T-helper 2 cell (primary cell): Measurements from ENCODE around the gene MGAT5B.
A peak's percentile ranks its signal among the peaks of the same experiment; 100 is the strongest.

Source experiments
- DNase-seq, 5 experiments: peaks; one replicate each; pipeline versions ENCODE4 v3.0.0 to v3.0.0-alpha.2; 2012 to 2022

MGAT5B gene

DNA sequence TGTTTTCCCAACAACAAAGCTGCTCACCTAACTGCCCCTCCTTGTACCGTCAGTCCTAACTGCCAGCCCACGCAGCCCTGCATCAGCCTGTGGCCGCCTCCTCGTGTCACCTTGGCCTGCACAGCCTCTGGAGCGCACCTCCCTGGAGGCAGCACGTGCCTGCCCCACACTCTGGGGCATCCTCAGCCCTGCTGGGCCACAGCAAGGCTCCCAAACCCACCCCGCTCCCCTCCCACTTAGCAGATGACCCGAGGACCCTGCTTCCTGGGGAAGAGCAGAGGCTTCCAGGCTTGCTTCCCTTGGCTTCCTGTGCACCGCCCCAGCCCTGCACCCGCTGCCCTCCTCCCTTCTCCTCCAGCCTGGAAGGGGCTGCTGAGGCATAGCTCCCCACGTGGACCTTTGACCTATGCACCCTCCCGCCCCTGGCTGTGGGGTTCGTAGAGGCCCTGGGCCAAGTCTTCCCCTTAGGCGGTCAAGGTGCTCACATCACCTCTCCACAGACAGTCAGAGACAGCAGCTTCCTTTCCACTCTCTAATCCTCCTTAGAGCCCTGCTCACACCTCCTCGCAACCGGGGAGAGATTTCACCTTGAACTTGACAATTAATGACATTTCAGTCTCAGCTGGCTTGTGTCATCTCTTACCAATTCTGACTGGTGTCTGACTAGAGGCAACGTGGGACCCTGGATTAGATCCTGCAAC is 115.0 kb downstream of the MGAT5B start:
- no peak for DNase-seq

DNA sequence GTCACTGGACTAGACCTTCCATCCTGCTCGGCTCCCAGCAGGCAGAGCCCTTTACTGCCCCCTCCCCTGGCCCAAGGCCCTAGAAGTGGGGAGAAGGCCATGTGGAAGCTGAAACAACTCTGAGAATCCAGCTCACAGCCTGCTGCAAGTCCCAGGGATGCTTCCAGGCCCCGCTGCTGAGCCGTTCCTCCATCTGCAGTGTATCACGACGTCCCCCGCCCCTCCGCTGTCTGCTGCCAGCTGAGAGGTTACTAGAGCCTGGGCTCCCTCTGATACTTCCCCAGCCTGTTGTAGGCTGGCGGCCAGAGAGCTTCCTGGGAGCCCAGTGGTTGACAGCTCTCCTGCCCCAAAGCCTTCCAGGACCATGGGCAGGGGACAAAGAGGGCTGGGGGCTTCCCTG is 118.2 kb downstream of the MGAT5B start:
- no peak for DNase-seq

DNA sequence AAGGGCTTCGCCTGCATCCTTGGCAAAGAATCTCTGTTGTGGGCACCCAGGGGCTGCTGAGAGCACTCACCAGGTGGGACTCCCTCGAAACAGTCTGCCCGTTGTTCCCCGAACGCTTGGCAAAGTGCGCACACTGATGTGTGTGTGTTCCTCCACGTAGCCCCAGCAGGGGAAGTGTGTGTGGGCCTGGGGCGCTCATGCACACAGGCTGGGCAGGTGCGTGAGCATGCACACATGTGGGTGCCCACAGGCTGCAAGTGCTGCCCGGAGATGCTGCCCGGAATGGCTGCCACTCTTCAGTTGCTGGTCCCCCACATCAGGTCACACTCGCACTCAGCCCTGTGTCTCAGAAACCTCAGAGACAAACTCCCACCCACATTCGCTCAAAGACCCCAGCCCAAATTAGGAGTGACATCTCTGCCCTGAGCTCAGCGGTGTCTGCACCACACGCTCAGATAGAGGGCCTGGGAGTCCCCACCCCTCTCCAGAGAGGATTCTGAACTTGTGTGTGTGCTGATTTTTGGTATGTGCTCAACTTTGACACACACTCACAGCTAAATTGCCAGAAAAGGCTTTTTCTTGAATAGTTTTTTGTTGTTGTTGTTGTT is 119.4 kb downstream of the MGAT5B start:
- DNase-seq, result no peak

DNA sequence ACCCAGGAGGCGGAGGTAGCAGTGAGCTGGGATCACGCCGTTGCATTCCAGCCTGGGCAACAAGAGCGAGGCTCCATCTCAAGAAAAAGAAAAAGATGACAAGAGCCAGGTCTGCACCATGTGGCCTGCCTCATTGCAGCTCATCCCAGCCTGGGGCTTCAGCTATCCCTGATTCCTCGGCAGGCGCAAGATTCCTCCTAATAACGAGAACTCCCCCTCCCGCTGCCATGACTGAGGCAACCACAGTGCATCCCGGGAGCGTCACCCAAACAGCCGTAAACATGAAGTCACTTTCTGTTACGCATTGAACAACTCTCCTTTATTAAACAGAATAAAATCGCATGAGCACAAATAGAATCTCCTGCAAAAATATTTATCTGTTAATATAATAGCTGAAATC is 120.6 kb downstream of the MGAT5B start:
- DNase-seq, result no peak

DNA sequence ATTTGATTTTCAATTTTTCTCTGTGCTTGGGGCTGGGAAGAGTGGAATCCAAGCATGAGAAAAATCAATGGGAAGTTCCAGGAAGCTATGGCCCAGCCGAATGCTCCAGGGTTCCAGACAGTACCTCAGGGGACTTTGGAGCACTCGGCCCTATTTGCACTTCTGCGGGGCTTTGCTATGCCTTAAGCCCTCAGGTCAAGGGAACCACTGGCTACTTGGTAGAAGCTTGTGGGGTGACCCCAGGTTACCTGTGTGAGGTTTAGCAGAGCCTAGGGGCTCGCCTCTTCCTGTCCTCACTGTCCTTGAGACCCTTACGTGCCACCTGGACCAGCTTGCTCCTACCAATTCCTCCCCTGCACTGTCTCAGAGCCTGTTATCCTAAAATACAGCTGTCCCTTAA is 121.3 kb downstream of the MGAT5B start:
- DNase-seq, result no peak

DNA sequence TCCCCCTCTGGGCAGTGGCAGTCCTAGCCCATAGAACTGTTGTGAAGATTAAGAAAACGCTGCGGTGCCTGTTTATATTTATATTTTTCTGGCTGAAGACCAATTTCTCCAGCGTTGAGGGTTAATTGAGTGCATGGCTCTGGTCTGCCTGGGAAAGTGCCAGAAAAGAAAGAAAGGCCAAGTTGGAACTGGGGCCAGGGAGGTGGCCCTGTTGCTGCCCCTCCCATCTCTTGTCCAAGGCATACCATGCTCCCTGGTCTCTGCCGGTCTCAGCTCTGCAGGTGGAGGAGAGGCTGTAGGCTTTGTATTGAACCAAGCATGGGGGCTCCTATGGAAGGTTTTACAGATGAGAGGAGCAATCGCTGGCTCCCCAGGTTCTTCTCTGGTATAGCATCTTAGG is 124.7 kb downstream of the MGAT5B start:
- DNase-seq, result no peak

GRCh38 chr17:76993651-76994050 is 125.4 kb downstream of the MGAT5B start:
- DNase-seq, result peak in 1 of 5 experiments; percentile 55

- DNase-seq, result no peak
Measured at GRCh38 chr17:76994237-76994637, 126.0 kb downstream of the MGAT5B start.

- DNase-seq, result no peak
Measured at GRCh38 chr17:76995387-76996105, 127.3 kb downstream of the MGAT5B start.

DNA sequence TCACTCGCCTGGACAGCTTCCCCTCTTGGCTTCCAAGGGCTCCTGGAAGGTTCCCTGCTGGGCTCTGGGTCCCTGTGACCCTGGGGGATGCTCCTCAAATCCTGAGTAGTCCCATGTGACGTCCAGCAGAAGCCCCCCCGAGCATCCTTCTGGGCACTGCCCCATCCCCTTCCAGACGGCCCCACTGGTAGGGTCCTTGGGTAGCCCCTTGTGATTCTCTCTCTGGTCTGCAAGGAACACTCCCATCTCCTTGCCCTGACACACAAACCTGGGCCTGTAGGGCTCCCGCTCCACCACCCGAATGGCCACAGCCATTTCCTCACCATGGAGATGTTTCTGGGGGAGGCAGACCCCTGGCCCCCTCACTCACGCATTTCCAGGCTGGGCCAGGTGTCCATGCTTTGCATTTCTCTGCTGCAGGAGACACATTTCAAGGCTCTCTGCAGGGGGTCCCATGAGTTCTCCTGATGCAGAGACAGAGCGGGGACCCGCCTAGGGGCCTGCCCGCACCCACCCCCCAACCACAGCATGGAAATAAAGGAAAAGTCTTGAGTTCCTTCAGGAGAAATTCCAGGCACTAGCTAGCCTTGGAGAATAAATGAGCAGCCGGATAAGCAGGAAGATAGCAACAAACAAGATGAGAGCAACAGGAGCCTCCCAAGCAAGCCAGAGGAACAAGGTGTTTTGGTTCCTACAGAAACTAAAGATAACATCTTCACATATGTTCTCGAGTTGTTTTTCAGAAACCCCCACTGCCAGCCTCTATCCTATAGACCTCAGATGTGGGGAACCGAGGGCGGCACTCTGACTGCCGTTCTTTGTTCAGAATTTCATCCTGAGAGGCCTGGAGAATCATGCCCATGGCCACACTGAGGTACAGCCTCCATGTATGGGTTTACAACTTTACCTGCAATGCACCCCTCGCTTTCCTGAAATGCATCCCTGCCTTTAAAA is 128.8 kb downstream of the MGAT5B start:
- peak in 2 of 5 experiments; percentile 17 to 70 for DNase-seq

- DNase-seq, result peak in 2 of 5 experiments; percentile 83 to 96
Measured at GRCh38 chr17:76997981-76998531, 129.9 kb downstream of the MGAT5B start.

- DNase-seq, result peak in 1 of 5 experiments; percentile 28
Measured at GRCh38 chr17:76998839-76999238, 130.6 kb downstream of the MGAT5B start.
